Tibial nerve (tissue), 4 donors: Measurements from ENCODE around the gene TTC32.

Source experiments
- EP300 ChIP-seq, 2 donors: sonication (generic); formaldehyde crosslinking; IDR thresholded peaks; one replicate each; pipeline ENCODE4 v1.6.1; 2017; ENCODE audit warnings: antibody characterized with exemption in 2 of 2, mild to moderate bottlenecking in 1 of 2
- POLR2A ChIP-seq, 2 donors: fragments of 450-650 bp; IDR thresholded peaks; one replicate each; pipeline ENCODE4 v1.6.1; 2017; ENCODE audit warnings: antibody characterized with exemption in 2 of 2, mild to moderate bottlenecking in 2 of 2, moderate library complexity in 2 of 2
- TF ChIP-seq, protein P1 (sequence below), 5 experiments: fragments of 200-600 bp in 3 of 5; fragments of 450-650 bp in 2 of 5; sonication (generic) in 3 of 5; IDR thresholded peaks; one replicate each; pipeline ENCODE4 v1.5.1; 2016 to 2019; ENCODE audit warnings: antibody characterized with exemption in 5 of 5, mild to moderate bottlenecking in 3 of 5, moderate library complexity in 2 of 5

DNA sequence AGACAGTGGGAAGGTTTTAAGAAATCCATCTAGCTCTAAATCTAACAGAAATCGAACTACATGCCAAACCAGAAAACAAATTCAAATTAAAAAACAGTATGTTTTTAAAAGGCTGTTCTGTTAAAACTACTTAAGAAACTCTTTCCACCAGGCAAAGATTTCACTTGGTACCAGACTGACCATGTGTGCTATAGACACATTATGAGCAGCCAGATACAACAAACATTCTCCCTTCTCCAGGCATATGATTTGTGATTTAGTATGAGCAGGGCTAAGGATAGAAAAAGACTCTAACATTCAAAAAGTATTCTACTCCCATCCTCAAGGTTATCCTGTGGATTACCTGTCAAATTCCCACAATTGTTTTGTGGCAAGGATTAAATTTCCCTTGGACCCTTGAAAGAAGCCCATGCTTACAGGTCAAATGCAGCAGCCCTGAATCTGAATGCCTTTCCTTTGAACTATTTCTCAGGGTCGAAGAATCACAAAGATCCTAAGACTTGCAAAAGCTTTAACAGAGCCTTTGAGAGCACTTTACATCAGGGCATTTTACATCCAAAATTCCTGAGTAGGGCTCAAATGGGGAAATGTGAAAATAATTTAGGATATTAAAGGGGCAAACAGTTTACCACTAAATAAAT lies 42.5 kb upstream of the TTC32 start:
- TF ChIP-seq, protein P1, sequence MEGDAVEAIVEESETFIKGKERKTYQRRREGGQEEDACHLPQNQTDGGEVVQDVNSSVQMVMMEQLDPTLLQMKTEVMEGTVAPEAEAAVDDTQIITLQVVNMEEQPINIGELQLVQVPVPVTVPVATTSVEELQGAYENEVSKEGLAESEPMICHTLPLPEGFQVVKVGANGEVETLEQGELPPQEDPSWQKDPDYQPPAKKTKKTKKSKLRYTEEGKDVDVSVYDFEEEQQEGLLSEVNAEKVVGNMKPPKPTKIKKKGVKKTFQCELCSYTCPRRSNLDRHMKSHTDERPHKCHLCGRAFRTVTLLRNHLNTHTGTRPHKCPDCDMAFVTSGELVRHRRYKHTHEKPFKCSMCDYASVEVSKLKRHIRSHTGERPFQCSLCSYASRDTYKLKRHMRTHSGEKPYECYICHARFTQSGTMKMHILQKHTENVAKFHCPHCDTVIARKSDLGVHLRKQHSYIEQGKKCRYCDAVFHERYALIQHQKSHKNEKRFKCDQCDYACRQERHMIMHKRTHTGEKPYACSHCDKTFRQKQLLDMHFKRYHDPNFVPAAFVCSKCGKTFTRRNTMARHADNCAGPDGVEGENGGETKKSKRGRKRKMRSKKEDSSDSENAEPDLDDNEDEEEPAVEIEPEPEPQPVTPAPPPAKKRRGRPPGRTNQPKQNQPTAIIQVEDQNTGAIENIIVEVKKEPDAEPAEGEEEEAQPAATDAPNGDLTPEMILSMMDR (IDR thresholded peaks at IDR 0.05) = no peak
- TF ChIP-seq POLR2A (IDR thresholded peaks at IDR 0.05) (no peak), EP300 (IDR thresholded peaks at IDR 0.05) (no peak)
